ENCODE results near the gene SUN5. TPM values are rescaled to one million over a fixed set of nuclear protein-coding genes. Genes with fewer than 3 reads are reported as not detected.

SUN5 gene
- total RNA-seq, 1 donor from 2014 or later: not detected

DNA sequence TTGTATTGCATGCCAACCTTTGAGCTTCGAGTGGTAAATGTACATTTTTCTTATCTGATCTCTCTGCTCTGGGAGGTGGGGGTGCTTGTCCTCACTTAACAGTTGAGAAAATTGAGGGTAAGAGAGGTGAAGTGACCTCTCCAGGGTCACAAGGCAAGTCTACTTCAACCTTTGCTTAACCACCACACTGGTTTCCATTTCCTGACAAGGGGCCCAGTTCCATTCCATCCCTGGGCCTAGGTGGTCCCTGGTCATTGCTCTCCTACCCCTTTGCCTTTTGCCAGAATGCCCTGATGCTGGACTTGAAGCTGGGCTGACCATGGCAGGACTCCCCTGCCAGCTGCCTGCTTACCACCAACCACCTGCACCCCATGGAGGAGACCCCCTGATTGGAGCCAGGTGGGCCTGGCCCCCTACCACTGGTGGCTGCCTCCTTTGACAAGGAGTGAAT, 39.5 kb upstream of the SUN5 start:
- Mint-ChIP-seq H3K4me3 (no peak overlapping the region), H3K27ac (no peak overlapping the region), H3K9me3 (peaks cover 15% of the 10 kb centered on the region), H3K27me3 (peaks cover 18% of the 10 kb centered on the region), H3K4me1 (ENCODE audit: unreplicated experiment) (no peaks in the 10 kb centered on the region), H3K36me3 (no peaks in the 10 kb centered on the region)
- DNase-seq (ENCODE audit: extremely low spot score, unreplicated experiment): no peak
- TF ChIP-seq, protein P1, sequence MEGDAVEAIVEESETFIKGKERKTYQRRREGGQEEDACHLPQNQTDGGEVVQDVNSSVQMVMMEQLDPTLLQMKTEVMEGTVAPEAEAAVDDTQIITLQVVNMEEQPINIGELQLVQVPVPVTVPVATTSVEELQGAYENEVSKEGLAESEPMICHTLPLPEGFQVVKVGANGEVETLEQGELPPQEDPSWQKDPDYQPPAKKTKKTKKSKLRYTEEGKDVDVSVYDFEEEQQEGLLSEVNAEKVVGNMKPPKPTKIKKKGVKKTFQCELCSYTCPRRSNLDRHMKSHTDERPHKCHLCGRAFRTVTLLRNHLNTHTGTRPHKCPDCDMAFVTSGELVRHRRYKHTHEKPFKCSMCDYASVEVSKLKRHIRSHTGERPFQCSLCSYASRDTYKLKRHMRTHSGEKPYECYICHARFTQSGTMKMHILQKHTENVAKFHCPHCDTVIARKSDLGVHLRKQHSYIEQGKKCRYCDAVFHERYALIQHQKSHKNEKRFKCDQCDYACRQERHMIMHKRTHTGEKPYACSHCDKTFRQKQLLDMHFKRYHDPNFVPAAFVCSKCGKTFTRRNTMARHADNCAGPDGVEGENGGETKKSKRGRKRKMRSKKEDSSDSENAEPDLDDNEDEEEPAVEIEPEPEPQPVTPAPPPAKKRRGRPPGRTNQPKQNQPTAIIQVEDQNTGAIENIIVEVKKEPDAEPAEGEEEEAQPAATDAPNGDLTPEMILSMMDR (conservative IDR thresholded peaks at IDR 0.05): no peak

DNA sequence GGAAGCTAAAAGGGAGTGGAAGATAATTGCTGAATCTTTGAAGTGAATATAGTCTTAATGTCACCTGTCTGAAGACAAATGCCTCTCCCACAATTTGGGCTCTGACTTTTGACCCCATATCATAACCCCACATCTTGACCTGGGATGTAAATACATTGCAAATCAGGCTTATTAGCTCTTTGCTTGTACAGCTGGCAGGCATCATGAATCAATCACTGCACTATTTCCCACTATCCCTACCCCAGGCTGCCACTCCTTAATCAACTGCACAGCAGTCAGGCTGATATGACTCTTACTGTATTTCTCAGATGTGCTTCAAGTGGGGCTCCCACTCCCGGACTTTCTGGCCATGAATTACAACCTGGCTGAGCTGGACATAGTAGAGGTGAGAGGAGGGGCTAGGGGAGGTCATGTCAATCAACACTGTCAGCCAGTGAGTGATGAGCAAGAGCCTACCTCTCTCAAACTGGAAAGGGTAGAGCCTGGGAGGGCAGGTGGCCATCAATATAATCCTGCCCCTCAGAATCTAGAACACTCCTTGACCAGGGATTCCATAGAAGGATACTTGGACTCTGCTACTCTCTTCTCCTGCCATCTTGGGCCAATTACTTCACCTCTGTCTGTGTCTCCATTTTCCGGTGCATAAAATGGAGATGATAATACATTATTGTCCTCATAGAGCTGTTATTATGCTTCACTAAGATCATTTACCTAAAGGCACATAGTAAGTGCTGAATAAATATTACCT, 38.9 kb upstream of the SUN5 start:
- Mint-ChIP-seq H3K4me3 (no peak overlapping the region), H3K27ac (no peak overlapping the region), H3K9me3 (peaks cover 15% of the 10 kb centered on the region), H3K27me3 (peaks cover 24% of the 10 kb centered on the region), H3K36me3 (no peaks in the 10 kb centered on the region), H3K4me1 (ENCODE audit: unreplicated experiment) (no peaks in the 10 kb centered on the region)
- TF ChIP-seq, protein P1 (conservative IDR thresholded peaks at IDR 0.05): no peak
- no peak for DNase-seq (ENCODE audit: extremely low spot score, unreplicated experiment)

DNA sequence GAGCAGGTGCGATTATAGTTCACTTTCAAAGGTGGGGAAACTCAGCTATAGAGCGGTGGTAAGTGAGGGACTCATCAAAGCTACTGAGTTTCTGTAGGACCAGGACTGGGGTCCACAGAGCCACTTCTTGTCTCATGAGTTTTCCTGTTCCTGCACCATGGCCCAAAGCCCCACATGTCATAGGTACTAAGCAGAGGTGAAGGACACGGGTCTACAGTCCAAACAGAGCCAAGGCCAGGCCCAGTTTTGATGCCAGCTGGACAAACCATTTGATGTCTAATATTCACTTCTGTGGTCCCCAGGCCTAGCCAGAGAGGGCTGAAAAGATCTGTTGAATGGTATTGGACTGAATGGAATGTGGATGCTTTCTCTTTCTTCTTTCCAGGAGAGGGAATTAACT, 38.2 kb upstream of the SUN5 start:
- H3K27me3 Mint-ChIP-seq: peaks cover 30% of the 10 kb centered on the region
- H3K4me3 Mint-ChIP-seq: no peak overlapping the region
- H3K36me3 Mint-ChIP-seq: no peaks in the 10 kb centered on the region
- H3K27ac Mint-ChIP-seq: no peak overlapping the region
- H3K9me3 Mint-ChIP-seq: peaks cover 15% of the 10 kb centered on the region
- TF ChIP-seq, protein P1 (conservative IDR thresholded peaks at IDR 0.05): no peak
- H3K4me1 Mint-ChIP-seq (ENCODE audit: unreplicated experiment): no peaks in the 10 kb centered on the region
- no peak for DNase-seq (ENCODE audit: extremely low spot score, unreplicated experiment)

DNA sequence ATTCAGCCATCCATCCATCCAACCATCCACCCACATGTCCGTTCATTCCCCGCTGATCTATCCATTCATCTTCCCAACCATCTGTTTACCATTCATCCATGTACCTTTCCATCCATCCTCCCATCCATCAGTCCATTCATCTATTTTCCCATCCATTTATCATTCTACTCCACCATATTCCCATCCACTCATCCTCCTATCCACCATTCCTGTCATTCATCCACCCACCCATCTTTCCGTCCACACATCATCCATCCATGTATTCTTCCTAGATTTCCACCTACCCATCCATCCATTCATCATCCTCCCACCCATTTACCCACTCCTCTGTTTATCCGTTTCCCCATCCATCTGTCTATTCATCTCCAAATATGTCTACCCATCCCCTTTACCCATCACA, 34.0 kb upstream of the SUN5 start:
- Mint-ChIP-seq H3K9me3 (peaks cover 2% of the 10 kb centered on the region), H3K4me3 (no peak overlapping the region), H3K27me3 (peaks cover 46% of the 10 kb centered on the region), H3K4me1 (ENCODE audit: unreplicated experiment) (no peaks in the 10 kb centered on the region), H3K36me3 (no peaks in the 10 kb centered on the region), H3K27ac (no peak overlapping the region)
- DNase-seq (ENCODE audit: extremely low spot score, unreplicated experiment): no peak
- TF ChIP-seq, protein P1 (conservative IDR thresholded peaks at IDR 0.05): no peak

DNA sequence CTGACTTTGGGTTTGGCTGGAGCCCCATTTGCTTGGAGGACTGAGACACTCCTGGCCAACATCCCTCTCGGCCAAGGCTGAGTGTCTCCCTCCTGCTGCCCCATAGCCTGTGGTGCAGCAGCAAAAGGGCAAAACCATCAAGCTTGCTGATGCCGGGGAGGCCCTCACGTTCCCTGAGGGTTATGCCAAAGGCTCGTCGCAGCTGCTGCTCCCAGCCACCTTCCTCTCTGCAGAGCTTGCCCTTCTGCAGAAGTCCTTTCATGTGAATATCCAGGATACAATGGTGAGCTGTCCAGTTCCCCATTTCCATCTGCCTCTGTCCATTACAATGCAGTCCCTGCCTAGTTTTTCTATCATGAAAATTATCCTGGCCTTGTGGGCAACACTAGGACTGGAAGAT, 33.2 kb upstream of the SUN5 start:
- Mint-ChIP-seq H3K9me3 (peaks cover 4% of the 10 kb centered on the region), H3K4me1 (ENCODE audit: unreplicated experiment) (no peaks in the 10 kb centered on the region), H3K4me3 (no peak overlapping the region), H3K27me3 (peaks cover 52% of the 10 kb centered on the region), H3K36me3 (no peaks in the 10 kb centered on the region), H3K27ac (no peak overlapping the region)
- TF ChIP-seq, protein P1 (conservative IDR thresholded peaks at IDR 0.05): no peak
- DNase-seq (ENCODE audit: extremely low spot score, unreplicated experiment): no peak
